Measurements from ENCODE around the gene MZB1. TPM values are rescaled to one million over a fixed set of nuclear protein-coding genes. Genes with fewer than 3 reads are reported as not detected.

The MZB1 gene
- total and polyA plus RNA-seq, 2 of the 13 experiments (the other 11 are each of a cell fraction or from before 2014, with no cell fraction given): 0.31 to 0.40 TPM

DNA sequence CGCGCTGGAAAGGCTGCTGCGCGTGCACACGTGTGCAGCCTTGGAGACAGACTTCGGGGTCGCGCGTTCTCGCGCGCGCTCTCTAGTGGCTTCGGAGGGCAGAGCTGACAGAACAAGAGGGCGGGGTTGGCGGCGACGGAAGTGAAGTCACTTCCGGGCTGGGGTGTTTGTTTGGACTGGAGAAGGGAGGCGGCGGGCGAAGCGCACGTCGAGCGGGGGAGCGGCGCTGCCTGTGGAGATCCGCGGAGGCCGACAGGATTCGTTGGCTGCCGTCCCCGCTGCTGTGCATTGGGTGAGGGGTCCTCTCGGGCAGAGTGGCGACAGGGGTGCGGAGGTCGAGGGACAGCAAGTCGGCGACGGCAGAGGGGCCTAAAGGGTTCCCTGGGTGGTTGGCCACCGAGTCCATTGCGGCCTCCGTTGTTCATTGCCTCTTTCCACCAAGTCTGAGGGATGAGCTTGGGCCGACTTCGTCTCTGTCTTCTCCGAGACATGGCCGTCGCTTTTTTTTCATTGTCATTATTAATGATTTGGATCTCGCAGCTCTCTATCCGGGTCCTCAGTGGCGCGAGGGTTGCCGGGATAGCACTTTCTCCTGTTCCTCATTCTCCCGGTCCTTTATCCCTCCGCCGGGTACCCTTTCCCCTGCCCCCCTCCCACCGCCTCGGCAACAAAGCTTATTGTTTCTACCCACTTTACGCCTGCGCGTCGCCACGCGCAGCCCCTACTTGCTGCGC is 47.9 kb downstream of the MZB1 start, which contains the start of gene PAIP2 (continued):
- TF ChIP-seq ATF7 (IDR thresholded peaks at IDR 0.05): no peak
- TF ChIP-seq ATF7 (CRISPR knock-in tag; IDR thresholded peaks at IDR 0.05): peak; percentile 75
- peak; percentile 84 for TF ChIP-seq ZNF772 (CRISPR knock-in tag; IDR thresholded peaks at IDR 0.05)
- no peak for TF ChIP-seq ZNF17 (CRISPR knock-in tag; IDR thresholded peaks at IDR 0.05)
- TF ChIP-seq CCAR2 (optimal IDR thresholded peaks at IDR 0.05; ENCODE audit: low read depth, low read length): no peak
- TF ChIP-seq MXI1 (IDR thresholded peaks at IDR 0.05; ENCODE audit: borderline replicate concordance, low read depth, low read length): peak; percentile 99
- TF ChIP-seq, protein P1, sequence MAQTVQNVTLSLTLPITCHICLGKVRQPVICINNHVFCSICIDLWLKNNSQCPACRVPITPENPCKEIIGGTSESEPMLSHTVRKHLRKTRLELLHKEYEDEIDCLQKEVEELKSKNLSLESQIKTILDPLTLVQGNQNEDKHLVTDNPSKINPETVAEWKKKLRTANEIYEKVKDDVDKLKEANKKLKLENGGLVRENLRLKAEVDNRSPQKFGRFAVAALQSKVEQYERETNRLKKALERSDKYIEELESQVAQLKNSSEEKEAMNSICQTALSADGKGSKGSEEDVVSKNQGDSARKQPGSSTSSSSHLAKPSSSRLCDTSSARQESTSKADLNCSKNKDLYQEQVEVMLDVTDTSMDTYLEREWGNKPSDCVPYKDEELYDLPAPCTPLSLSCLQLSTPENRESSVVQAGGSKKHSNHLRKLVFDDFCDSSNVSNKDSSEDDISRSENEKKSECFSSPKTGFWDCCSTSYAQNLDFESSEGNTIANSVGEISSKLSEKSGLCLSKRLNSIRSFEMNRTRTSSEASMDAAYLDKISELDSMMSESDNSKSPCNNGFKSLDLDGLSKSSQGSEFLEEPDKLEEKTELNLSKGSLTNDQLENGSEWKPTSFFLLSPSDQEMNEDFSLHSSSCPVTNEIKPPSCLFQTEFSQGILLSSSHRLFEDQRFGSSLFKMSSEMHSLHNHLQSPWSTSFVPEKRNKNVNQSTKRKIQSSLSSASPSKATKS (CRISPR knock-in tag; IDR thresholded peaks at IDR 0.05): no peak
- no peak for TF ChIP-seq NFYB (CRISPR knock-in tag; IDR thresholded peaks at IDR 0.05)
- TF ChIP-seq NR1H2 (CRISPR knock-in tag; IDR thresholded peaks at IDR 0.05; ENCODE audit: borderline replicate concordance, low read depth): peak; percentile 77; the same call in 1 of the 2 replicates
- TF ChIP-seq ZNF816 (CRISPR knock-in tag; IDR thresholded peaks at IDR 0.05; ENCODE audit: borderline replicate concordance): peak; percentile 75; the same call in 1 of the 2 replicates
- TF ChIP-seq, protein P2, sequence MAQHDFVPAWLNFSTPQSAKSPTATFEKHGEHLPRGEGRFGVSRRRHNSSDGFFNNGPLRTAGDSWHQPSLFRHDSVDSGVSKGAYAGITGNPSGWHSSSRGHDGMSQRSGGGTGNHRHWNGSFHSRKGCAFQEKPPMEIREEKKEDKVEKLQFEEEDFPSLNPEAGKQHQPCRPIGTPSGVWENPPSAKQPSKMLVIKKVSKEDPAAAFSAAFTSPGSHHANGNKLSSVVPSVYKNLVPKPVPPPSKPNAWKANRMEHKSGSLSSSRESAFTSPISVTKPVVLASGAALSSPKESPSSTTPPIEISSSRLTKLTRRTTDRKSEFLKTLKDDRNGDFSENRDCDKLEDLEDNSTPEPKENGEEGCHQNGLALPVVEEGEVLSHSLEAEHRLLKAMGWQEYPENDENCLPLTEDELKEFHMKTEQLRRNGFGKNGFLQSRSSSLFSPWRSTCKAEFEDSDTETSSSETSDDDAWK (CRISPR knock-in tag; IDR thresholded peaks at IDR 0.05): no peak
- TF ChIP-seq, protein P3, sequence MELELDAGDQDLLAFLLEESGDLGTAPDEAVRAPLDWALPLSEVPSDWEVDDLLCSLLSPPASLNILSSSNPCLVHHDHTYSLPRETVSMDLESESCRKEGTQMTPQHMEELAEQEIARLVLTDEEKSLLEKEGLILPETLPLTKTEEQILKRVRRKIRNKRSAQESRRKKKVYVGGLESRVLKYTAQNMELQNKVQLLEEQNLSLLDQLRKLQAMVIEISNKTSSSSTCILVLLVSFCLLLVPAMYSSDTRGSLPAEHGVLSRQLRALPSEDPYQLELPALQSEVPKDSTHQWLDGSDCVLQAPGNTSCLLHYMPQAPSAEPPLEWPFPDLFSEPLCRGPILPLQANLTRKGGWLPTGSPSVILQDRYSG (CRISPR knock-in tag; IDR thresholded peaks at IDR 0.05): 0 out of 2 replicates have a peak, but pooled peaks have one; percentile 37
- TF ChIP-seq ZNF572 (CRISPR knock-in tag; IDR thresholded peaks at IDR 0.05): peak; percentile 84; the same call in 1 of the 2 replicates
- no peak; the same call in 1 of the 2 replicates for TF ChIP-seq BCL6 (CRISPR knock-in tag; IDR thresholded peaks at IDR 0.05)
- peak; percentile 96 for TF ChIP-seq ASH2L (IDR thresholded peaks at IDR 0.05; ENCODE audit: insufficient read length, low read depth, low read length)
- TF ChIP-seq SMARCE1 (IDR thresholded peaks at IDR 0.05; ENCODE audit: borderline replicate concordance): no peak
- peak; percentile 86; the same call in 1 of the 2 replicates for TF ChIP-seq HOXA3 (CRISPR knock-in tag; IDR thresholded peaks at IDR 0.05)
- TF ChIP-seq, protein P4, sequence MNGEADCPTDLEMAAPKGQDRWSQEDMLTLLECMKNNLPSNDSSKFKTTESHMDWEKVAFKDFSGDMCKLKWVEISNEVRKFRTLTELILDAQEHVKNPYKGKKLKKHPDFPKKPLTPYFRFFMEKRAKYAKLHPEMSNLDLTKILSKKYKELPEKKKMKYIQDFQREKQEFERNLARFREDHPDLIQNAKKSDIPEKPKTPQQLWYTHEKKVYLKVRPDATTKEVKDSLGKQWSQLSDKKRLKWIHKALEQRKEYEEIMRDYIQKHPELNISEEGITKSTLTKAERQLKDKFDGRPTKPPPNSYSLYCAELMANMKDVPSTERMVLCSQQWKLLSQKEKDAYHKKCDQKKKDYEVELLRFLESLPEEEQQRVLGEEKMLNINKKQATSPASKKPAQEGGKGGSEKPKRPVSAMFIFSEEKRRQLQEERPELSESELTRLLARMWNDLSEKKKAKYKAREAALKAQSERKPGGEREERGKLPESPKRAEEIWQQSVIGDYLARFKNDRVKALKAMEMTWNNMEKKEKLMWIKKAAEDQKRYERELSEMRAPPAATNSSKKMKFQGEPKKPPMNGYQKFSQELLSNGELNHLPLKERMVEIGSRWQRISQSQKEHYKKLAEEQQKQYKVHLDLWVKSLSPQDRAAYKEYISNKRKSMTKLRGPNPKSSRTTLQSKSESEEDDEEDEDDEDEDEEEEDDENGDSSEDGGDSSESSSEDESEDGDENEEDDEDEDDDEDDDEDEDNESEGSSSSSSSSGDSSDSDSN (CRISPR knock-in tag; IDR thresholded peaks at IDR 0.05): peak; percentile 58
- peak; percentile 73 for TF ChIP-seq SP2 (CRISPR knock-in tag; IDR thresholded peaks at IDR 0.05)
- TF ChIP-seq, protein P5, sequence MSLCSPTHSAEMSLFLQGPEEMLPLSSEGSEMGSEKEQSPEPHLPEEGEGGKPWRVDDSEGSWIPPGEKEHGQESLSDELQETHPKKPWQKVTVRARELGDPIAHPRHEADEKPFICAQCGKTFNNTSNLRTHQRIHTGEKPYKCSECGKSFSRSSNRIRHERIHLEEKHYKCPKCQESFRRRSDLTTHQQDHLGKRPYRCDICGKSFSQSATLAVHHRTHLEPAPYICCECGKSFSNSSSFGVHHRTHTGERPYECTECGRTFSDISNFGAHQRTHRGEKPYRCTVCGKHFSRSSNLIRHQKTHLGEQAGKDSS (CRISPR knock-in tag; IDR thresholded peaks at IDR 0.05; ENCODE audit: borderline replicate concordance, low read depth): peak; percentile 85
